C4-2B (cell line): Measurements from ENCODE around the gene RBM15B.
"Not testable (repeated sequence)": the region's sequence is repeated elsewhere in the genome, so short reads cannot be mapped to it uniquely, and the experiment has no call there.

ENCODE experiments used
- H3K27ac ChIP-seq: fragments of 450-650 bp; 2 replicates; pipeline ENCODE4 v1.5.1; 2017
- CTCF ChIP-seq: fragments of 450-650 bp; conservative IDR thresholded peaks from 2 replicates; pipeline ENCODE4 v1.5.1; 2017; ENCODE audit warnings: mild to moderate bottlenecking
- ZFX ChIP-seq: fragments of 450-650 bp; IDR thresholded peaks from 2 replicates; pipeline ENCODE4 v1.6.1; 2017

Gene RBM15B

GRCh38 chr3:51354731-51355615 is 36.1 kb upstream of the RBM15B start:
- peak overlapping the region; percentile 71 for H3K27ac ChIP-seq
- TF ChIP-seq CTCF (no peak), ZFX (no peak)

- H3K27ac ChIP-seq, result peak overlapping the region; percentile 71
- TF ChIP-seq CTCF, result no peak
- TF ChIP-seq ZFX, result no peak
Observed at GRCh38 chr3:51355891-51356578, 35.0 kb upstream of the RBM15B start.

- TF ChIP-seq CTCF (no peak), ZFX (no peak)
- H3K27ac ChIP-seq, result peak overlapping the region; percentile 71
Observed at GRCh38 chr3:51357856-51358255, 33.2 kb upstream of the RBM15B start.

GRCh38 chr3:51358981-51359380 is 32.1 kb upstream of the RBM15B start:
- TF ChIP-seq CTCF (no peak), ZFX (no peak)
- H3K27ac ChIP-seq, result no peak overlapping the region

GRCh38 chr3:51360806-51361205 is 30.3 kb upstream of the RBM15B start:
- TF ChIP-seq CTCF (no peak), ZFX (no peak)
- no peak overlapping the region for H3K27ac ChIP-seq

GRCh38 chr3:51361746-51362145 is 29.3 kb upstream of the RBM15B start:
- H3K27ac ChIP-seq, result no peak overlapping the region
- no peak for TF ChIP-seq CTCF

- TF ChIP-seq ZFX, result no peak
- TF ChIP-seq CTCF, result no peak
- H3K27ac ChIP-seq, result no peak overlapping the region
Observed at GRCh38 chr3:51362476-51362875, 28.6 kb upstream of the RBM15B start.

GRCh38 chr3:51368276-51368675 is 22.8 kb upstream of the RBM15B start:
- H3K27ac ChIP-seq, result not testable (repeated sequence)
